HG02840 (cell line): Measurements from ENCODE around the gene CERS6.
"Not testable (repeated sequence)": the region's sequence is repeated elsewhere in the genome, so short reads cannot be mapped to it uniquely, and the experiment has no call there.

Source experiments
- ATAC-seq: cut with Tn5 transposase; IDR thresholded peaks from one replicate; pipeline ENCODE4 v1.9.1; 2021; ENCODE audit warnings: mild to moderate bottlenecking, moderate library complexity, moderate number of reproducible peaks; ENCODE audit not compliant: unreplicated experiment, low FRiP score

Gene CERS6

GRCh38 chr2:168466190-168466737 is 10.2 kb downstream of the CERS6 start:
- no peak for ATAC-seq

- ATAC-seq: no peak
Measured at GRCh38 chr2:168466834-168467565, 10.9 kb downstream of the CERS6 start.

- no peak for ATAC-seq
Measured at GRCh38 chr2:168467729-168468128, 11.7 kb downstream of the CERS6 start.

GRCh38 chr2:168468354-168468753 is 12.3 kb downstream of the CERS6 start:
- no peak for ATAC-seq

- peak; percentile 64 for ATAC-seq
Measured at GRCh38 chr2:168469281-168469988, 13.4 kb downstream of the CERS6 start.

- ATAC-seq: peak; percentile 50
Measured at GRCh38 chr2:168470320-168471162, 14.5 kb downstream of the CERS6 start.

GRCh38 chr2:168471163-168471475 is 15.0 kb downstream of the CERS6 start:
- ATAC-seq: no peak

- ATAC-seq: no peak
Measured at GRCh38 chr2:168475636-168476035, 19.6 kb downstream of the CERS6 start.

- no peak for ATAC-seq
Measured at GRCh38 chr2:168478206-168478605, 22.1 kb downstream of the CERS6 start.

- no peak for ATAC-seq
Measured at GRCh38 chr2:168480356-168480755, 24.3 kb downstream of the CERS6 start.

- ATAC-seq: no peak
Measured at GRCh38 chr2:168480825-168481585, 24.9 kb downstream of the CERS6 start.

- no peak for ATAC-seq
Measured at GRCh38 chr2:168482269-168482668, 26.2 kb downstream of the CERS6 start.

- no peak for ATAC-seq
Measured at GRCh38 chr2:168482952-168483831, 27.1 kb downstream of the CERS6 start.

- no peak for ATAC-seq
Measured at GRCh38 chr2:168486477-168486876, 30.4 kb downstream of the CERS6 start.

GRCh38 chr2:168490015-168490874 is 34.2 kb downstream of the CERS6 start:
- peak; percentile 95 for ATAC-seq

GRCh38 chr2:168490946-168491605 is 35.0 kb downstream of the CERS6 start:
- no peak for ATAC-seq

GRCh38 chr2:168491728-168492127 is 35.7 kb downstream of the CERS6 start:
- ATAC-seq: not testable (repeated sequence)

GRCh38 chr2:168493219-168493618 is 37.1 kb downstream of the CERS6 start:
- not testable (repeated sequence) for ATAC-seq
